OCI-LY3 (cell line): ENCODE results near the gene NCL.

Experiments used
- CTCF ChIP-seq: fragments of 200-600, 300-600 bp; sonication (generic); IDR thresholded peaks from 2 replicates; pipeline ENCODE4 v1.5.1; 2014; ENCODE audit warnings: antibody characterized with exemption, low read length, low read depth
- EZH2phosphoT487 ChIP-seq: fragments of 200-600 bp; shearing (Covaris generic); IDR thresholded peaks from 2 replicates; pipeline ENCODE4 v1.6.1; 2018; ENCODE audit warnings: antibody characterized with exemption, mixed run types, low read depth

- no peak for TF ChIP-seq CTCF
- no peak for TF ChIP-seq EZH2phosphoT487
Measured at GRCh38 chr2:231425811-231426703, 38.2 kb downstream of the NCL start.
